Epithelial cell of esophagus (primary cell): ENCODE data around the gene KCNK13.
"Not testable (repeated sequence)": the region's sequence is repeated elsewhere in the genome, so short reads cannot be mapped to it uniquely, and the experiment has no call there.

Experiments used
- DNase-seq: peaks from one replicate; pipeline ENCODE4 v3.0.0; 2010; ENCODE audit warnings: low read depth
- H3K4me3 ChIP-seq: 2 replicates; pipeline ENCODE4 v1.5.1; 2011; ENCODE audit warnings: mild to moderate bottlenecking, low read length, control low read depth
- TF ChIP-seq, protein P1 (sequence below): IDR thresholded peaks from 2 replicates; pipeline ENCODE4 v1.5.1; 2011; ENCODE audit warnings: low read depth, mild to moderate bottlenecking, low read length, control low read depth, inconsistent platforms; ENCODE audit not compliant: insufficient read depth; ENCODE audit errors: missing control alignments

The KCNK13 gene

DNA sequence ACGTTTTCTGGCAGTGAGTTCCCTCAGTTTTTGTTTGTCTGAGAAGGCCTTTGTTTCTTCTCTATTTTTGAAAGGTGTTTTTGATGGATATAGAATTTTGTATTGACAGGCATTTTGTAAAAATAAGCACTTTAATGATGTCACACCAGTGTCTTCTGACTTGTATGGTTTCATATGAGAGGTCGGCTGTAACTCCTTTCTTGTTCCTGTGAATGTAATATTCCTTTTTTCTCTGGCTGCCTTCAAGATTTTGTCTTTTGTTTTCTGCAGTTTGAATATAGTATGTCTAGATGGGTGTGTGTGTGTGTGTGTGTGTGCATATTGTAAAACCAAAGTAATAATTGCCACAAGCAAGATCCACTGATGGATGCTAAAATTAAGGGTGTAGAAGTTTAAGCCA lies 126.8 kb downstream of the KCNK13 start:
- DNase-seq: no peak
- no peak overlapping the region for H3K4me3 ChIP-seq
- TF ChIP-seq, protein P1, sequence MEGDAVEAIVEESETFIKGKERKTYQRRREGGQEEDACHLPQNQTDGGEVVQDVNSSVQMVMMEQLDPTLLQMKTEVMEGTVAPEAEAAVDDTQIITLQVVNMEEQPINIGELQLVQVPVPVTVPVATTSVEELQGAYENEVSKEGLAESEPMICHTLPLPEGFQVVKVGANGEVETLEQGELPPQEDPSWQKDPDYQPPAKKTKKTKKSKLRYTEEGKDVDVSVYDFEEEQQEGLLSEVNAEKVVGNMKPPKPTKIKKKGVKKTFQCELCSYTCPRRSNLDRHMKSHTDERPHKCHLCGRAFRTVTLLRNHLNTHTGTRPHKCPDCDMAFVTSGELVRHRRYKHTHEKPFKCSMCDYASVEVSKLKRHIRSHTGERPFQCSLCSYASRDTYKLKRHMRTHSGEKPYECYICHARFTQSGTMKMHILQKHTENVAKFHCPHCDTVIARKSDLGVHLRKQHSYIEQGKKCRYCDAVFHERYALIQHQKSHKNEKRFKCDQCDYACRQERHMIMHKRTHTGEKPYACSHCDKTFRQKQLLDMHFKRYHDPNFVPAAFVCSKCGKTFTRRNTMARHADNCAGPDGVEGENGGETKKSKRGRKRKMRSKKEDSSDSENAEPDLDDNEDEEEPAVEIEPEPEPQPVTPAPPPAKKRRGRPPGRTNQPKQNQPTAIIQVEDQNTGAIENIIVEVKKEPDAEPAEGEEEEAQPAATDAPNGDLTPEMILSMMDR: no peak

DNA sequence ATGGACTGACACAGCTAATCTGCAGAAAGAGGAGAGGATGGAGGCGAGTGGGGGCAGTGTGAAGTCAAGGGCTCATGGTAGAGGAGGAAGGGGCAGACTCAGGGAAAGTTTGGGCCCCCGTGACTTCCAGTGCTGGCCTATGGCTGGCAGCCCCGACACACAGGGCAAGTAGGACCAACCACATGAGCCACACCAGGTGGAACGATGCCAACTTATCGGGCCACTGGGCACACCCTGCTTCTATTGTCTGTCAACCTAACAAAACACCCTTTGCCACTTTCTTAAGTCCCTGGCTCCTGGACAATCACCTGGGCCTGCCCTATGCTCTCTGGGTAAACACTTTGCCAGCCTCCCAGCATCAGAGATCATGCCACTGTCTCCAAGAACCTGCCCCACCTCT lies 129.4 kb downstream of the KCNK13 start:
- TF ChIP-seq, protein P1: no peak
- DNase-seq: no peak
- H3K4me3 ChIP-seq: no peak overlapping the region

DNA sequence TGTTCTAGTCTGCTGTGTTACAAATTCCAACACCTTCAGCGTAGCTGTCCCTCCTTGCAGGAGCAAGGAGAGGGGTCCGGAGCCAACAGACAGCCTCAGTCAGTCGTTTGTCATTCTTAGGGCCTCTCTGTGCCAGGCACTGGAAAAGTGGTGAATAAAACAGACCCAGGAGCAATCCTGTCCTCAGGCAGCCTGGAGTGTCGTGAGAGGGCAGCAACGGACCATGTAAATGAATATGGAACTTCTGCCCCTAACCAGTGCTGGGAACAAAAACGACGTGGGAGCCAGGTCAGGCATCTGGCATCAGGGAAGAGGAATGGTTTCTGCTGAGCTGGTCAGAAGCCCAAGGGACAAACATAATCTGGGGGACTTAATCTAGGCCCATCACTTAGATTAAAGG lies 129.8 kb downstream of the KCNK13 start:
- H3K4me3 ChIP-seq: no peak overlapping the region
- TF ChIP-seq, protein P1: no peak
- DNase-seq: no peak

DNA sequence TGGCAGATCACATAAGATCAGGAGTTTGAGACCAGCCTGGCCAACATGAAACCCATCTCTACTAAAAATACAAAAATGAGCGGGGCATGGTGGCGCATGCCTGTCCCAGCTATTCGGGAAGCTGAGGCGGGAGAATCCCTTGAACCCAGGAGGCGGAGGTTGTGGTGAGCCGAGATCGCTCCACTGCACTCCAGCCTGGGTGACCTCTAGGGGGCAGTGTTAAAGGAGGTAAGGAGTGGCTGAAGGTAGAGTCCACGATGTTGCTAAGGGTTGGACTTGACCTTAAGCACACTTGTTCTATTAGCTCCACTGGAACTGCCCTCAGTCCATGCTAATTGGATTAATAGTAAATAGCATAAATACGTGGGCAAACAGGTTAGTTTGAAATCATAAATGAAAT lies 132.1 kb downstream of the KCNK13 start:
- H3K4me3 ChIP-seq: no peak overlapping the region
- DNase-seq: no peak
- TF ChIP-seq, protein P1: no peak

DNA sequence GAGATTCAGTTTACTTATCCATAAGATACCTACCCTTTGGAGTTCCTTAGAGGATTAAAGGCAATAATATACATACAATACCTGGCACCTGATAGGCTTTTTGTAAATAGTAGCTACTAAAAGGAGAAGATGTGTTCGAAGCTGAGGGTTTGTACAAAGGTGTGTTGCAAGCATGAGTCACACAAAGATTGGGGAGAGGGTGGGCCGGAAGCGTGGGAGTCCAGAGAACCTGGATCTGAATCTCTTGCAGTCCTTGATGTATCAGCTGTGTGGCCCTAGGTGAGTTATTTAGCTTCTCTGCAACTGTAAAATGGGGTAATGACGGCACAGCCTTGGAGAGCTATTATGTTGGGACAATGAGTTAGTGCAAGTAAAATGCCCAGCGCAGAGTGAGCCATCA lies 132.9 kb downstream of the KCNK13 start:
- TF ChIP-seq, protein P1: no peak
- peak; percentile 54 for DNase-seq
- no peak overlapping the region for H3K4me3 ChIP-seq

DNA sequence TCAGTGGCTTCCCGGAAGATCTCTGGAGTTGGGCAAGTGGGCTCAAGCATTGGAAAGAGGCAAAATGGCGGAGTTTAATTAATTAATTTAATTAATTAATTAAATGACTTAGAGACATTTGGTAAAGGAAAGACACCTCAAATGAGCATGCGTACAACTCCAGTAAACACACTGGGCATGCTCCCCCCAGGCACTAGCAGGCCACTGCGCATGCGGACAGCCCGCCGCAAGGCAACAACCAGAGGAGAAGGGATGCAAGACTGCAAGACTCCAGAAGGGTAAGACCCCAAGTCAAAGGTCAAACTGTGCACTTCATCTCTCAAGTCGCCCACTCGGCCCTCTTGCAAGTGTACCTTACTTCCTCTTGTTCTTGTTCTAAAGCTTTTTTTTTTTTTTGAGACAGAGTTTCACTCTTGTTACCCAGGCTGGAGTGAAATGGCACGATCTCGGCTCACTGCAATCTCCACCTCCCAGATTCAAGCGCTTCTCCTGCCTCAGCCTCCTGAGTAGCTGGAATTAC lies 136.8 kb downstream of the KCNK13 start:
- TF ChIP-seq, protein P1: no peak
- no peak overlapping the region for H3K4me3 ChIP-seq
- DNase-seq: no peak

DNA sequence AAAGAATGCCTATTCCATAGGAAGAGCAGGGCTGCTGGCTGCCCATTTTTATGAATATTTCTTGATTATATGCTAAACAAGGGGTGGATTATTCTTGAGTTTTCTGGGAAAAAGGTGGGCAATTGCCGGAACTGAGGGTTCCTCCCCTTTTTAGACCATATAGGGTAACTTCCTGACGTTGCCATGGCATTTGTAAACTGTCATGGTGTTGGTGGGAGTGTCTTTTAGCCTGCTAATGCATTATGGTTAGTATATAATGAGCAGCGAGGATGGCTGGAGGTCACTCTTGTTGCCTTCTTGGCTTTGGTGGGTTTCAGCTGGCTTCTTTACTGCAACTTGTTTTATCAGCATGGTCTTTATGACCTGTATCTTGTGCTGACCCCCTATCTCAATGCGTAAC lies 138.8 kb downstream of the KCNK13 start:
- H3K4me3 ChIP-seq, DNase-seq: not testable (repeated sequence)
